H9 (cell line): ENCODE measurements around the gene MYRF. TPM values are rescaled to one million over a fixed set of nuclear protein-coding genes. Genes with fewer than 3 reads are reported as not detected.

Source experiments
- DNase-seq: peaks from one replicate; pipeline ENCODE4 v3.0.0-alpha.2; 2017
- H2AFZ ChIP-seq: one replicate; pipeline ENCODE4 v1.6.1; 2013; ENCODE audit warnings: mild to moderate bottlenecking, low read length, control low read depth, moderate library complexity
- H2AK5ac ChIP-seq: 2 replicates; pipeline ENCODE4 v1.6.1; 2013; ENCODE audit warnings: low read length, control low read depth, mixed read lengths; ENCODE audit not compliant: insufficient read length
- H2BK120ac ChIP-seq: one replicate; pipeline ENCODE4 v1.6.1; 2013; ENCODE audit warnings: low read depth, mild to moderate bottlenecking, low read length, control low read depth, inconsistent platforms; ENCODE audit not compliant: poor library complexity, severe bottlenecking
- H2BK12ac ChIP-seq: 2 replicates; pipeline ENCODE4 v1.6.1; 2013; ENCODE audit warnings: low read length, control low read depth, mixed read lengths, low read depth; ENCODE audit not compliant: insufficient read length
- H2BK15ac ChIP-seq: 2 replicates; pipeline ENCODE4 v1.6.1; 2013; ENCODE audit warnings: low read depth, low read length, control low read depth
- H2BK20ac ChIP-seq: one replicate; pipeline ENCODE4 v1.6.1; 2013; ENCODE audit warnings: low read depth, mild to moderate bottlenecking, low read length, control low read depth, inconsistent platforms; ENCODE audit not compliant: poor library complexity, severe bottlenecking
- H2BK5ac ChIP-seq: 2 replicates; pipeline ENCODE4 v1.6.1; 2013; ENCODE audit warnings: low read length, control low read depth, mixed read lengths; ENCODE audit not compliant: insufficient read length
- H3K14ac ChIP-seq: 2 replicates; pipeline ENCODE4 v1.6.1; 2013; ENCODE audit warnings: low read length, control low read depth; ENCODE audit not compliant: insufficient read depth
- H3K18ac ChIP-seq: 2 replicates; pipeline ENCODE4 v1.6.1; 2013; ENCODE audit warnings: low read depth, mild to moderate bottlenecking, mixed read lengths, low read length, control low read depth; ENCODE audit not compliant: insufficient read length
- H3K23ac ChIP-seq: 2 replicates; pipeline ENCODE4 v1.6.1; 2013; ENCODE audit warnings: low read length, control low read depth, mixed read lengths, low read depth; ENCODE audit not compliant: insufficient read length
- H3K23me2 ChIP-seq: 2 replicates; pipeline ENCODE4 v1.6.1; 2013; ENCODE audit warnings: low read depth, mild to moderate bottlenecking, mixed read lengths, low read length, control low read depth; ENCODE audit not compliant: insufficient read length, poor library complexity, severe bottlenecking
- H3K27ac ChIP-seq: 2 replicates; pipeline ENCODE4 v1.5.1; 2013; ENCODE audit warnings: low read length, control low read depth, mixed read lengths, low read depth; ENCODE audit not compliant: insufficient read length
- H3K27me3 ChIP-seq: 2 replicates; pipeline ENCODE4 v1.6.1; 2013; ENCODE audit warnings: low read length, control low read depth, inconsistent platforms; ENCODE audit not compliant: insufficient read depth
- H3K4ac ChIP-seq: 2 replicates; pipeline ENCODE4 v1.6.1; 2013; ENCODE audit warnings: low read depth, mild to moderate bottlenecking, control low read depth, inconsistent platforms, low read length, moderate library complexity
- H3K4me1 ChIP-seq: 2 replicates; pipeline ENCODE4 v1.6.1; 2013; ENCODE audit warnings: low read length, control low read depth, inconsistent platforms; ENCODE audit not compliant: insufficient read depth
- H3K4me2 ChIP-seq: 2 replicates; pipeline ENCODE4 v1.6.1; 2013; ENCODE audit warnings: low read length, control low read depth, mixed read lengths; ENCODE audit not compliant: insufficient read length, insufficient read depth
- H3K56ac ChIP-seq: 2 replicates; pipeline ENCODE4 v1.6.1; 2013; ENCODE audit warnings: low read depth, mild to moderate bottlenecking, mixed read lengths, low read length, control low read depth; ENCODE audit not compliant: insufficient read length
- H3K79me1 ChIP-seq: 2 replicates; pipeline ENCODE4 v1.6.1; 2013; ENCODE audit warnings: low read depth, mild to moderate bottlenecking, moderate library complexity, low read length, control low read depth, inconsistent platforms; ENCODE audit not compliant: insufficient read depth, poor library complexity, severe bottlenecking
- H3K79me2 ChIP-seq: 2 replicates; pipeline ENCODE4 v1.6.1; 2013; ENCODE audit warnings: low read length, control low read depth, inconsistent platforms; ENCODE audit not compliant: insufficient read depth
- H3K9ac ChIP-seq: 2 replicates; pipeline ENCODE4 v1.6.1; 2013; ENCODE audit warnings: low read length, control low read depth, mixed read lengths; ENCODE audit not compliant: insufficient read length; ENCODE audit errors: extremely low read depth
- H3K9me3 ChIP-seq: one replicate; pipeline ENCODE4 v1.6.1; 2013; ENCODE audit warnings: low read depth, low read length, inconsistent platforms; ENCODE audit not compliant: control insufficient read depth
- H3T11ph ChIP-seq: one replicate; pipeline ENCODE4 v1.6.1; 2013; ENCODE audit warnings: mild to moderate bottlenecking, low read length, control low read depth, inconsistent platforms
- H4K20me1 ChIP-seq: one replicate; pipeline ENCODE4 v1.6.1; 2013; ENCODE audit not compliant: control insufficient read depth, insufficient read length, insufficient read depth
- H4K5ac ChIP-seq: 2 replicates; pipeline ENCODE4 v1.6.1; 2013; ENCODE audit warnings: low read depth, mild to moderate bottlenecking, mixed read lengths, low read length, control low read depth; ENCODE audit not compliant: insufficient read length
- H4K8ac ChIP-seq: replicated peaks from 2 replicates; pipeline ENCODE4 v1.6.1; 2013; ENCODE audit warnings: low read length, control low read depth, mixed read lengths, low read depth; ENCODE audit not compliant: insufficient read length
- H4K91ac ChIP-seq: 2 replicates; pipeline ENCODE4 v1.6.1; 2013; ENCODE audit warnings: low read depth, mild to moderate bottlenecking, moderate library complexity, mixed read lengths, low read length, control low read depth; ENCODE audit not compliant: insufficient read length
- H3K27ac Mint-ChIP-seq, 3 experiments: 2 replicates in 2 of 3; 3 replicates in 1 of 3; pipeline ENCODE4 v1.8.0; 2020 to 2021; ENCODE audit warnings: mixed read lengths in 3 of 3, mild to moderate bottlenecking in 1 of 3, moderate library complexity in 1 of 3
- H3K27me3 Mint-ChIP-seq: 2 replicates; pipeline ENCODE4 v1.8.0; 2021; ENCODE audit warnings: low read depth, mild to moderate bottlenecking, moderate library complexity, mixed read lengths
- H3K36me3 Mint-ChIP-seq, 3 experiments: 2 replicates in 2 of 3; 3 replicates in 1 of 3; pipeline ENCODE4 v1.8.0; 2020 to 2021; ENCODE audit warnings: low read depth in 3 of 3, mixed read lengths in 3 of 3; ENCODE audit not compliant: insufficient read depth in 1 of 3
- H3K4me1 Mint-ChIP-seq, 2 experiments: 2 replicates each; pipeline ENCODE4 v1.8.0; 2020; ENCODE audit warnings: mixed read lengths in 2 of 2
- H3K4me3 Mint-ChIP-seq, 2 experiments: 2 replicates in 1 of 2; 3 replicates in 1 of 2; pipeline ENCODE4 v1.8.0; 2020 to 2021; ENCODE audit warnings: mild to moderate bottlenecking in 2 of 2, mixed read lengths in 2 of 2, moderate library complexity in 1 of 2
- H3K9me3 Mint-ChIP-seq, 2 experiments: 2 replicates in 1 of 2; 3 replicates in 1 of 2; pipeline ENCODE4 v1.8.0; 2020; ENCODE audit warnings: mild to moderate bottlenecking in 2 of 2, mixed read lengths in 2 of 2, moderate library complexity in 1 of 2
- CTCF ChIP-seq: fragments of 200-600 bp; sonication (generic); conservative IDR thresholded peaks from 3 replicates; pipeline ENCODE4 v1.8.0; 2021; ENCODE audit warnings: antibody characterized with exemption, mild to moderate bottlenecking
- WGBS: extraction: QIAGEN DNeasy Blood & Tissue Kit; methylation state at CpG from one replicate; pipeline ENCODE4 v1.1.7; 2013; ENCODE audit warnings: missing lambda C conversion rate, low lambda C conversion rate, mixed read lengths; ENCODE audit not compliant: insufficient read length; ENCODE audit errors: extremely low coverage; 5-methylcytosine and 5-hydroxymethylcytosine counted together
- total RNA-seq: library from RNA; stranded (reverse); gene quantifications from 2 replicates; pipeline ENCODE4 v1.2.1, GENCODE V29; 2021

The MYRF gene
- total RNA-seq, 1 experiment from 2014 or later, result 13.9 TPM

GRCh38 chr11:61726775-61727174, 25.7 kb upstream of the MYRF start:
- Histone ChIP-seq H4K8ac (no peak overlapping the region), H3K23me2 (no peaks in the 10 kb centered on the region), H3K79me2 (no peaks in the 10 kb centered on the region), H3K4me2 (no peak overlapping the region), H3K27me3 (no peaks in the 10 kb centered on the region), H4K5ac (no peak overlapping the region), H4K20me1 (no peaks in the 10 kb centered on the region), H3K56ac (no peak overlapping the region), H2BK120ac (no peak overlapping the region), H2BK12ac (no peak overlapping the region), H3K79me1 (no peaks in the 10 kb centered on the region), H3K9me3 (no peaks in the 10 kb centered on the region), H3K18ac (no peak overlapping the region), H3T11ph (no peak overlapping the region), H2AK5ac (no peak overlapping the region), H3K14ac (no peak overlapping the region), H3K9ac (no peak overlapping the region), H2BK20ac (no peak overlapping the region), H3K4me1 (no peaks in the 10 kb centered on the region), H2BK15ac (no peak overlapping the region), H4K91ac (no peak overlapping the region), H2AFZ (no peak overlapping the region), H2BK5ac (no peak overlapping the region), H3K4ac (no peak overlapping the region), H3K27ac (no peak overlapping the region), H3K23ac (no peak overlapping the region)
- Mint-ChIP-seq H3K36me3 (peaks cover 8 to 28% (median 22%) of the 10 kb centered on the region in 3 experiments), H3K9me3 (no peaks in the 10 kb centered on the region), H3K27ac (no peak overlapping the region; a peak in 1 of 7 replicates), H3K4me3 (no peak overlapping the region), H3K27me3 (no peaks in the 10 kb centered on the region), H3K4me1 (peaks cover 0 to 2% of the 10 kb centered on the region in 2 experiments; a peak in 1 of 4 replicates)
- no peak for DNase-seq
- no CpG with 5 or more reads among the region's 13 CpGs for WGBS
- no peak for TF ChIP-seq CTCF
